ENCODE results near the gene KCNQ1OT1.

GRCh38 chr11:2719831-2720590, 20.2 kb upstream of the KCNQ1OT1 start:
- TF ChIP-seq CTCF (conservative IDR thresholded peaks at IDR 0.05; ENCODE audit: low read length) (no peak), EZH2phosphoT487 (IDR thresholded peaks at IDR 0.05; ENCODE audit: borderline replicate concordance) (no peak)

All from Loucy (cell line).